Measurements from ENCODE around the gene GSTT2B.

DNA sequence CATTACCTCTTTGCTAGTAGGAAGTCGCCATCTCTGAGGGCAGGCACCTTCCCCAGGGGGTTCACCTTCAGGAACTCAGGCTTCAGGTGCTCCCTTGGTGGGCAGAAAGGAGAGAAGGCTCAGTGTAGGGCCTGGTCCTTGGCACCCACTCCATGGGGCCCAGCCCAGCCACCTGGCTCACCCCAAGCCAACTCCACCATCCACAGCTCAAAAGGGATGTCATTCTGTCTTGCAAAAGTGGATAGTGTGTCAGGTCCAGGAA lies 47.0 kb upstream of the GSTT2B start:
- TF ChIP-seq, protein P1, sequence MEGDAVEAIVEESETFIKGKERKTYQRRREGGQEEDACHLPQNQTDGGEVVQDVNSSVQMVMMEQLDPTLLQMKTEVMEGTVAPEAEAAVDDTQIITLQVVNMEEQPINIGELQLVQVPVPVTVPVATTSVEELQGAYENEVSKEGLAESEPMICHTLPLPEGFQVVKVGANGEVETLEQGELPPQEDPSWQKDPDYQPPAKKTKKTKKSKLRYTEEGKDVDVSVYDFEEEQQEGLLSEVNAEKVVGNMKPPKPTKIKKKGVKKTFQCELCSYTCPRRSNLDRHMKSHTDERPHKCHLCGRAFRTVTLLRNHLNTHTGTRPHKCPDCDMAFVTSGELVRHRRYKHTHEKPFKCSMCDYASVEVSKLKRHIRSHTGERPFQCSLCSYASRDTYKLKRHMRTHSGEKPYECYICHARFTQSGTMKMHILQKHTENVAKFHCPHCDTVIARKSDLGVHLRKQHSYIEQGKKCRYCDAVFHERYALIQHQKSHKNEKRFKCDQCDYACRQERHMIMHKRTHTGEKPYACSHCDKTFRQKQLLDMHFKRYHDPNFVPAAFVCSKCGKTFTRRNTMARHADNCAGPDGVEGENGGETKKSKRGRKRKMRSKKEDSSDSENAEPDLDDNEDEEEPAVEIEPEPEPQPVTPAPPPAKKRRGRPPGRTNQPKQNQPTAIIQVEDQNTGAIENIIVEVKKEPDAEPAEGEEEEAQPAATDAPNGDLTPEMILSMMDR (IDR thresholded peaks at IDR 0.05): no peak
- TF ChIP-seq POLR2A (IDR thresholded peaks at IDR 0.05) (no peak), POLR2AphosphoS5 (IDR thresholded peaks at IDR 0.05) (no peak)
